H1 (cell line): ENCODE results near the gene C1QTNF4. TPM values are rescaled to one million over a fixed set of nuclear protein-coding genes. Genes with fewer than 3 reads are reported as not detected.

Source experiments
- CTCF ChIA-PET: fragments of 300-600 bp; sonication (Branson Sonifier 250); formaldehyde crosslinking; loops from one replicate; lab custom pipeline; 2021; ENCODE audit not compliant: partially characterized antibody; lab: Charles Lee
- POLR2A ChIA-PET: fragments of 300-600 bp; sonication (Branson Sonifier 250); formaldehyde crosslinking; loops from one replicate; lab custom pipeline; 2021; ENCODE audit warnings: inconsistent platforms; ENCODE audit not compliant: partially characterized antibody; lab: Charles Lee
- DNase-seq, 2 experiments: peaks; one replicate each; pipeline versions ENCODE4 v3.0.0 to v3.0.0-alpha.2; 2010 to 2022; ENCODE audit warnings: low spot score in 2 of 2, low read depth in 1 of 2, mixed read lengths in 1 of 2
- FAIRE-seq: peaks from 2 replicates; lab custom pipeline; 2011; peaks lifted over from hg19 to GRCh38; lab: Jason Lieb, UNC
- H2AFZ ChIP-seq: 2 replicates; pipeline ENCODE4 v1.8.1; 2012; ENCODE audit warnings: low read length, inconsistent platforms
- H2AK5ac ChIP-seq: 2 replicates; pipeline ENCODE4 v1.6.1; 2013; ENCODE audit warnings: low read depth, low read length
- H2BK120ac ChIP-seq: replicated peaks from 2 replicates; pipeline ENCODE3; 2013; ENCODE audit warnings: low read depth, low read length, inconsistent platforms
- H2BK12ac ChIP-seq: 2 replicates; pipeline ENCODE4 v1.6.1; 2013; ENCODE audit warnings: low read depth, low read length
- H2BK15ac ChIP-seq: 2 replicates; pipeline ENCODE4 v1.6.1; 2013; ENCODE audit warnings: low read length
- H2BK20ac ChIP-seq: 2 replicates; pipeline ENCODE4 v1.6.1; 2013; ENCODE audit warnings: low read length
- H2BK5ac ChIP-seq: 2 replicates; pipeline ENCODE4 v1.6.1; 2013; ENCODE audit warnings: low read depth, low read length
- H3K14ac ChIP-seq: 2 replicates; pipeline ENCODE4 v1.6.1; 2013; ENCODE audit warnings: inconsistent platforms; ENCODE audit not compliant: insufficient read length
- H3K18ac ChIP-seq: 2 replicates; pipeline ENCODE4 v1.6.1; 2013; ENCODE audit warnings: low read length; ENCODE audit errors: extremely low read depth
- H3K23ac ChIP-seq: 2 replicates; pipeline ENCODE4 v1.6.1; 2013; ENCODE audit warnings: inconsistent platforms; ENCODE audit not compliant: insufficient read length
- H3K23me2 ChIP-seq: 2 replicates; pipeline ENCODE4 v1.6.1; 2013; ENCODE audit warnings: low read depth, low read length
- H3K27ac ChIP-seq: 2 replicates; pipeline ENCODE4 v1.6.1; 2011; ENCODE audit warnings: low read depth, low read length, inconsistent platforms
- H3K27me3 ChIP-seq, 4 experiments: replicated peaks in 1 of 4; 1 replicate in 1 of 4; 2 replicates in 3 of 4; pipeline versions ENCODE4 v1.6.1 to v1.8.1; 2011 to 2013; ENCODE audit warnings: low read length in 3 of 4, mild to moderate bottlenecking in 3 of 4, inconsistent platforms in 2 of 4, mixed read lengths in 2 of 4, moderate library complexity in 1 of 4; ENCODE audit not compliant: control insufficient read depth in 3 of 4, insufficient read depth in 3 of 4; ENCODE audit errors: extremely low read depth in 1 of 4
- H3K36me3 ChIP-seq, 4 experiments: 2 replicates each; pipeline versions ENCODE4 v1.6.1 to v1.8.1; 2011 to 2013; ENCODE audit warnings: mild to moderate bottlenecking in 4 of 4, low read length in 3 of 4, moderate library complexity in 2 of 4, control low read depth in 1 of 4, inconsistent platforms in 1 of 4; ENCODE audit not compliant: insufficient read depth in 4 of 4, control insufficient read depth in 2 of 4
- H3K4ac ChIP-seq: replicated peaks from 2 replicates; pipeline ENCODE3; 2013; ENCODE audit warnings: low read length, low read depth, mixed read lengths, inconsistent platforms; ENCODE audit not compliant: insufficient read length
- H3K4me1 ChIP-seq, 4 experiments: replicated peaks in 1 of 4; 1 replicate in 1 of 4; 2 replicates in 3 of 4; pipeline versions ENCODE4 v1.6.1 to v1.8.1; 2011 to 2013; ENCODE audit warnings: low read length in 3 of 4, inconsistent platforms in 2 of 4, mixed read lengths in 1 of 4; ENCODE audit not compliant: insufficient read depth in 4 of 4, control insufficient read depth in 3 of 4
- H3K4me2 ChIP-seq, 2 experiments: 2 replicates each; pipeline versions ENCODE4 v1.6.1 to v1.8.1; 2011 to 2013; ENCODE audit warnings: low read depth in 2 of 2, low read length in 2 of 2, control low read depth in 1 of 2, inconsistent platforms in 1 of 2, mild to moderate bottlenecking in 1 of 2; ENCODE audit not compliant: insufficient read depth in 1 of 2
- H3K4me3 ChIP-seq, 4 experiments: fragments of 200-600, 300-600 bp in 1 of 4; sonication (generic), shearing (Covaris generic), sonication (Bioruptor Twin) in 1 of 4; 2 replicates each; pipeline versions ENCODE4 v1.5.1 to v1.8.1; 2011 to 2016; ENCODE audit warnings: low read length in 4 of 4, low read depth in 3 of 4, control low read depth in 2 of 4, inconsistent platforms in 2 of 4, mild to moderate bottlenecking in 2 of 4, mixed read lengths in 1 of 4, moderate library complexity in 1 of 4; ENCODE audit not compliant: insufficient read depth in 2 of 4; ENCODE audit errors: extremely low read depth in 1 of 4
- H3K56ac ChIP-seq: replicated peaks from 2 replicates; pipeline ENCODE3; 2013; ENCODE audit warnings: low read depth, mild to moderate bottlenecking, mixed read lengths, low read length, inconsistent platforms; ENCODE audit not compliant: insufficient read length
- H3K79me1 ChIP-seq: 2 replicates; pipeline ENCODE4 v1.6.1; 2013; ENCODE audit warnings: low read depth, low read length, control low read depth
- H3K79me2 ChIP-seq, 2 experiments: 2 replicates each; pipeline versions ENCODE4 v1.6.1 to v1.8.1; 2012 to 2013; ENCODE audit warnings: low read length in 2 of 2, mild to moderate bottlenecking in 2 of 2, inconsistent platforms in 1 of 2; ENCODE audit not compliant: insufficient read depth in 2 of 2, control insufficient read depth in 1 of 2
- H3K9ac ChIP-seq, 4 experiments: replicated peaks in 1 of 4; 1 replicate in 1 of 4; 2 replicates in 3 of 4; pipeline versions ENCODE4 v1.6.1 to v1.8.1; 2011 to 2013; ENCODE audit warnings: low read depth in 3 of 4, low read length in 3 of 4, control low read depth in 2 of 4, mild to moderate bottlenecking in 2 of 4, moderate library complexity in 2 of 4, inconsistent platforms in 1 of 4; ENCODE audit errors: extremely low read depth in 1 of 4
- H3K9me3 ChIP-seq, 2 experiments: 2 replicates each; pipeline versions ENCODE4 v1.6.1 to v1.8.1; 2012 to 2013; ENCODE audit warnings: mild to moderate bottlenecking in 2 of 2, moderate library complexity in 2 of 2, control low read depth in 1 of 2, inconsistent platforms in 1 of 2, low read depth in 1 of 2, low read length in 1 of 2, mixed read lengths in 1 of 2; ENCODE audit not compliant: insufficient read depth in 2 of 2
- H4K20me1 ChIP-seq, 2 experiments: replicated peaks in 1 of 2; 2 replicates each; pipeline versions ENCODE3 to v1.8.1; 2011 to 2013; ENCODE audit warnings: inconsistent platforms in 2 of 2, low read length in 2 of 2, mild to moderate bottlenecking in 1 of 2; ENCODE audit not compliant: insufficient read depth in 2 of 2, control insufficient read depth in 1 of 2
- H4K5ac ChIP-seq: 2 replicates; pipeline ENCODE4 v1.6.1; 2013; ENCODE audit warnings: low read length, low read depth, mixed read lengths, inconsistent platforms; ENCODE audit not compliant: insufficient read length
- H4K8ac ChIP-seq: 2 replicates; pipeline ENCODE4 v1.8.0; 2013; ENCODE audit warnings: mild to moderate bottlenecking, moderate library complexity, low read length, inconsistent platforms; ENCODE audit not compliant: insufficient read depth; ENCODE audit errors: extremely low read depth
- H4K91ac ChIP-seq: replicated peaks from 2 replicates; pipeline ENCODE3; 2013; ENCODE audit warnings: low read length, mixed read lengths, inconsistent platforms; ENCODE audit not compliant: insufficient read length
- KDM4A ChIP-seq: IDR thresholded peaks from one replicate; pipeline ENCODE4 v1.7.1; 2012; ENCODE audit warnings: low read depth, mild to moderate bottlenecking, moderate library complexity, low read length, inconsistent platforms; ENCODE audit not compliant: severe bottlenecking
- NRF1 ChIP-seq: IDR thresholded peaks from 2 replicates; pipeline ENCODE4 v1.6.1; 2011; ENCODE audit warnings: mild to moderate bottlenecking, low read depth, low read length, improper control_type of control experiment
- POLR2AphosphoS5 ChIP-seq: IDR thresholded peaks from 2 replicates; pipeline ENCODE4 v1.6.1; 2011; ENCODE audit warnings: low read depth, low read length
- SIN3A ChIP-seq, 2 experiments: IDR thresholded peaks in 1 of 2; conservative IDR thresholded peaks in 1 of 2; 2 replicates each; pipeline ENCODE4 v1.6.1; 2011 to 2012; ENCODE audit warnings: low read length in 2 of 2, improper control_type of control experiment in 1 of 2, low read depth in 1 of 2, mild to moderate bottlenecking in 1 of 2
- WGBS, 2 experiments: shearing (Covaris generic) in 1 of 2; methylation state at CpG; one replicate each; pipeline versions ENCODE4 v1.1.6 to v1.1.7; 2013 to 2015; ENCODE audit warnings: low lambda C conversion rate in 2 of 2, mixed read lengths in 2 of 2, inconsistent platforms in 1 of 2, low coverage in 1 of 2, missing lambda C conversion rate in 1 of 2; ENCODE audit not compliant: insufficient replicate concordance in 2 of 2, insufficient coverage in 1 of 2, insufficient read length in 1 of 2; ENCODE audit errors: extremely low coverage in 1 of 2, missing lambda C conversion rate in 1 of 2; 5-methylcytosine and 5-hydroxymethylcytosine counted together
- polyA plus RNA-seq, 7 experiments: library from polyadenylated mRNA; depleted of rRNA in 3 of 7; stranded (reverse) in 5 of 7; unstranded in 2 of 7; fragments of >200 nt in 5 of 7; fragments of 200-250 nt in 2 of 7; gene quantifications; 1 replicate in 5 of 7; 2 replicates in 1 of 7; 4 replicates in 1 of 7; pipeline versions ENCODE4 v1.2.1 to v1.2.3, GENCODE V29; 2011 to 2013; ENCODE audit warnings: missing spikeins in 2 of 7, mixed read lengths in 2 of 7
- total RNA-seq: library from RNA; stranded (reverse); fragmentation: NEBNext Ultra II Directional; extraction: Animal tissue kit (Norgen Biotek cat#: 25700); gene quantifications from 2 replicates; pipeline ENCODE4 v1.2.1, GENCODE V29; 2021

Gene C1QTNF4
- total and polyA plus RNA-seq, 2 of the 8 experiments (the other 6 are each of a cell fraction or from before 2014, with no cell fraction given), result 3.9 to 6.0 TPM

GRCh38 chr11:47572715-47573255 is 21.4 kb downstream of the C1QTNF4 start:
- peaks cover 0 to 15% of the 10 kb centered on the region in 2 experiments; a peak in 2 of 4 replicates for H3K79me2 ChIP-seq
- no peak overlapping the region for H4K5ac ChIP-seq
- H2AFZ ChIP-seq, result no peak overlapping the region
- H3K4me1 ChIP-seq, result peaks cover 0 to 2% (median under 1%) of the 10 kb centered on the region in 4 experiments; a peak in 2 of 7 replicates
- no peak overlapping the region for H3K56ac ChIP-seq
- H2BK5ac ChIP-seq, result no peak overlapping the region
- no peak overlapping the region for H2BK20ac ChIP-seq
- H4K8ac ChIP-seq, result no peak overlapping the region
- no peak for DNase-seq
- H3K9me3 ChIP-seq, result no peaks in the 10 kb centered on the region
- no peak for FAIRE-seq
- H3K27me3 ChIP-seq, result no peaks in the 10 kb centered on the region
- TF ChIP-seq NRF1, result no peak
- TF ChIP-seq POLR2AphosphoS5, result 0 out of 2 replicates have a peak, but pooled peaks have one; percentile 4
- no peak for TF ChIP-seq SIN3A (conservative IDR thresholded peaks at IDR 0.05 in 1 of 2, IDR thresholded peaks at IDR 0.05 in 1 of 2; ENCODE audit: low read depth in 1 of 2, low read length in 2 of 2)
- TF ChIP-seq KDM4A, result no peak
- no peak overlapping the region for H3K4me2 ChIP-seq
- no peak overlapping the region for H2BK15ac ChIP-seq
- H3K4ac ChIP-seq, result no peak overlapping the region
- no peak overlapping the region for H3K4me3 ChIP-seq
- H3K18ac ChIP-seq, result no peak overlapping the region
- H3K23ac ChIP-seq, result no peak overlapping the region
- H3K36me3 ChIP-seq, result peaks cover 11 to 46% (median 24%) of the 10 kb centered on the region in 4 experiments
- CTCF ChIA-PET, result interaction anchor here (2.0 kb wide), 1 partner anchor 45 kb away, joined by 5 read pairs; no protein-coding TSS in a partner anchor
- H2AK5ac ChIP-seq, result no peak overlapping the region
- no peaks in the 10 kb centered on the region for H3K23me2 ChIP-seq
- peaks cover 0 to 8% of the 10 kb centered on the region in 2 experiments for H4K20me1 ChIP-seq
- H4K91ac ChIP-seq, result no peak overlapping the region
- no peak overlapping the region for H3K9ac ChIP-seq
- H3K14ac ChIP-seq, result no peak overlapping the region
- H2BK12ac ChIP-seq, result no peak overlapping the region
- POLR2A ChIA-PET, result interaction anchor here (0.7 to 4.2 kb wide), 9 partner anchors 9 to 155 kb away, joined by 3 to 25 read pairs (median 5); partner anchors contain the start of genes C1QTNF4, CELF1 and FAM180B
- 88% methylated on average over 8 of the region's 8 CpGs; no CpG with 5 or more reads in 1 of the 2 experiments for WGBS, 2 experiments
- peaks cover 8% of the 10 kb centered on the region; the same call in 1 of the 2 replicates for H3K79me1 ChIP-seq
- no peak overlapping the region for H2BK120ac ChIP-seq
- H3K27ac ChIP-seq, result no peak overlapping the region
